Pancreas (tissue), 10 donors: Measurements from ENCODE around the gene RPP30. TPM values are rescaled to one million over a fixed set of nuclear protein-coding genes. Genes with fewer than 3 reads are reported as not detected.
A peak's percentile ranks its signal among the peaks of the same experiment; 100 is the strongest.

Experiments used
- ATAC-seq, 4 donors: fragments of 200-7000 bp; cut with Tn5 transposase; one replicate each; pipeline versions ENCODE4 v1.8.0 to v1.9.1; 2020; ENCODE audit warnings: mild to moderate bottlenecking in 4 of 4, moderate library complexity in 4 of 4
- DNase-seq, 6 donors: peaks; one replicate each; pipeline ENCODE4 v3.0.0-alpha.2; 2020
- FAIRE-seq: peaks from 2 replicates; lab custom pipeline; 2012; peaks lifted over from hg19 to GRCh38; lab: Jason Lieb, UNC
- H3K27ac ChIP-seq, 4 donors: fragments of 200-600 bp; sonication (generic); 1 replicate in 3 of 4; 2 replicates in 1 of 4; pipeline versions ENCODE4 v1.5.0 to v1.8.0; 2020
- H3K27me3 ChIP-seq, 4 donors: fragments of 200-600 bp; one replicate each; pipeline ENCODE4 v1.8.0; 2021
- H3K36me3 ChIP-seq, 3 donors: fragments of 200-600 bp; sonication (generic) in 1 of 3; one replicate each; pipeline versions ENCODE4 v1.5.0 to v1.8.0; 2020 to 2021
- H3K4me1 ChIP-seq, 3 donors: fragments of 200-600 bp; one replicate each; pipeline ENCODE4 v1.8.0; 2021
- H3K4me3 ChIP-seq, 4 donors: fragments of 200-600 bp; sonication (generic) in 2 of 4; one replicate each; pipeline versions ENCODE4 v1.5.0 to v1.8.0; 2020 to 2021
- H3K9me3 ChIP-seq, 4 donors: fragments of 200-600 bp; one replicate each; pipeline ENCODE4 v1.8.0; 2021
- CTCF ChIP-seq, 4 donors: fragments of 200-600 bp; sonication (generic) in 3 of 4; IDR thresholded peaks; one replicate each; pipeline versions ENCODE4 v1.5.0 to v1.8.0; 2021; ENCODE audit warnings: antibody characterized with exemption in 4 of 4
- WGBS, 2 donors: extraction: QIAGEN DNeasy Blood & Tissue Kit; methylation state at CpG; one replicate each; pipeline ENCODE4 v1.1.7; 2013; 5-methylcytosine and 5-hydroxymethylcytosine counted together
- intact Hi-C, 3 donors: fragments of 100-400 bp; cut with DNase I; formaldehyde crosslinking; loops; one replicate each; pipeline versions ENCODE4 v1.11.1 to v1.14.2; 2022
- polyA plus RNA-seq, 2 donors: library from polyadenylated mRNA; stranded (reverse); fragments of 200-250 nt; gene quantifications; one replicate each; pipeline ENCODE4 v1.2.3, GENCODE V29; 2013
- total RNA-seq, 6 donors: library from RNA; stranded (reverse); fragmentation: NEBNext Ultra II Directional in 4 of 6; extraction: Animal tissue kit (Norgen Biotek cat#: 25700) in 4 of 6; gene quantifications; one replicate each; pipeline versions ENCODE4 v1.2.1 to v1.2.4, GENCODE V29; 2021 to 2023
- donor health status: healthy with polysubstance abuse.
- donor health status: DM: no; HTN: no; CAD: no; lungs with moderate emphysema.
- donor health status: DM: no; HTN: no; CAD: no.
- donor health status: control.
- donor health status: control.
- donor health status: Bipolar disorder and iron deficiency.
- donor health status: DM: yes; HTN: yes; CAD: no.
- donor health status: DM: no; HTN: no; CAD: no.
- donor health status: DM: no; HTN: no; CAD: no.
- donor health status: DM: yes; HTN: yes; CAD: no.

RPP30 gene
- total and polyA plus RNA-seq, 8 donors: 5.8 to 23.1 (median 10.2) TPM

- H3K27me3 ChIP-seq: peaks cover 0 to 8% (median 0%) of the 10 kb centered on the region in 4 donors
- intact Hi-C loops: no loop called here
- no peak for TF ChIP-seq CTCF (IDR thresholded peaks at IDR 0.05)
- H3K36me3 ChIP-seq: no peaks in the 10 kb centered on the region
- FAIRE-seq (no peak), ATAC-seq (no peak), DNase-seq (no peak)
- H3K9me3 ChIP-seq: no peaks in the 10 kb centered on the region
- H3K4me3 ChIP-seq: no peak overlapping the region
- no peaks in the 10 kb centered on the region for H3K4me1 ChIP-seq
- H3K27ac ChIP-seq: no peak overlapping the region
- 81 to 87% methylated on average over 1 of the region's 1 CpG for WGBS, 2 donors
Measured at GRCh38 chr10:90842725-90843124, 29.0 kb upstream of the RPP30 start.

GRCh38 chr10:90845726-90846125, 26.0 kb upstream of the RPP30 start:
- Histone ChIP-seq H3K27ac (no peak overlapping the region), H3K4me1 (no peaks in the 10 kb centered on the region), H3K4me3 (no peak overlapping the region), H3K36me3 (no peaks in the 10 kb centered on the region), H3K27me3 (peaks cover 0 to 8% (median 0%) of the 10 kb centered on the region in 4 donors), H3K9me3 (no peaks in the 10 kb centered on the region)
- FAIRE-seq: no peak
- intact Hi-C loops: no loop called here
- 52 to 71% methylated on average over 3 of the region's 3 CpGs for WGBS, 2 donors
- no peak for ATAC-seq
- DNase-seq: no peak
- TF ChIP-seq CTCF (IDR thresholded peaks at IDR 0.05): no peak

GRCh38 chr10:90846746-90847145, 25.0 kb upstream of the RPP30 start:
- no peaks in the 10 kb centered on the region for H3K4me1 ChIP-seq
- no peak for TF ChIP-seq CTCF (IDR thresholded peaks at IDR 0.05)
- WGBS, 2 donors: 48 to 56% methylated on average over 1 of the region's 1 CpG

GRCh38 chr10:90847436-90847835, 24.3 kb upstream of the RPP30 start:
- Histone ChIP-seq H3K27ac (no peak overlapping the region), H3K4me3 (no peak overlapping the region), H3K36me3 (no peaks in the 10 kb centered on the region), H3K9me3 (no peaks in the 10 kb centered on the region), H3K4me1 (no peaks in the 10 kb centered on the region), H3K27me3 (peaks cover 0 to 10% (median 2%) of the 10 kb centered on the region in 4 donors)
- WGBS, 2 donors: 15 to 23% methylated on average over 1 of the region's 1 CpG
- ATAC-seq (peak in 3 of 4 donors; percentile 48 to 86 (median 66)), DNase-seq (no peak), FAIRE-seq (no peak)
- TF ChIP-seq CTCF (IDR thresholded peaks at IDR 0.05): no peak
- intact Hi-C loops: no loop called here

More at GRCh38 chr10:90846746-90847145, 25.0 kb upstream of the RPP30 start:
- peaks cover 0 to 8% (median 0%) of the 10 kb centered on the region in 4 donors for H3K27me3 ChIP-seq
- no peaks in the 10 kb centered on the region for H3K36me3 ChIP-seq
- no peaks in the 10 kb centered on the region for H3K9me3 ChIP-seq
- intact Hi-C loops: no loop called here
- H3K4me3 ChIP-seq: no peak overlapping the region
- ATAC-seq: no peak
- no peak overlapping the region for H3K27ac ChIP-seq
- DNase-seq: no peak
- FAIRE-seq: no peak

GRCh38 chr10:90849956-90850749, 21.6 kb upstream of the RPP30 start:
- H3K27me3 ChIP-seq: peaks cover 0 to 30% (median 9%) of the 10 kb centered on the region in 4 donors
- FAIRE-seq (no peak), DNase-seq (no peak)

More at GRCh38 chr10:90849956-90850749, 21.6 kb upstream of the RPP30 start:
- intact Hi-C loops: no loop called here
- Histone ChIP-seq H3K4me3 (no peak overlapping the region), H3K27ac (no peak overlapping the region), H3K36me3 (no peaks in the 10 kb centered on the region), H3K4me1 (no peaks in the 10 kb centered on the region), H3K9me3 (no peaks in the 10 kb centered on the region)
- WGBS, 2 donors: 72 to 83% methylated on average over 1 of the region's 1 CpG
- TF ChIP-seq CTCF (IDR thresholded peaks at IDR 0.05): no peak
- no peak for ATAC-seq
